H9 (cell line): ENCODE measurements around the gene MINDY4. TPM values are rescaled to one million over a fixed set of nuclear protein-coding genes. Genes with fewer than 3 reads are reported as not detected.

Experiments
- DNase-seq: peaks from one replicate; pipeline ENCODE4 v3.0.0-alpha.2; 2017
- H2AFZ ChIP-seq: one replicate; pipeline ENCODE4 v1.6.1; 2013; ENCODE audit warnings: mild to moderate bottlenecking, low read length, control low read depth, moderate library complexity
- H2AK5ac ChIP-seq: 2 replicates; pipeline ENCODE4 v1.6.1; 2013; ENCODE audit warnings: low read length, control low read depth, mixed read lengths; ENCODE audit not compliant: insufficient read length
- H2BK120ac ChIP-seq: one replicate; pipeline ENCODE4 v1.6.1; 2013; ENCODE audit warnings: low read depth, mild to moderate bottlenecking, low read length, control low read depth, inconsistent platforms; ENCODE audit not compliant: poor library complexity, severe bottlenecking
- H2BK12ac ChIP-seq: 2 replicates; pipeline ENCODE4 v1.6.1; 2013; ENCODE audit warnings: low read length, control low read depth, mixed read lengths, low read depth; ENCODE audit not compliant: insufficient read length
- H2BK15ac ChIP-seq: 2 replicates; pipeline ENCODE4 v1.6.1; 2013; ENCODE audit warnings: low read depth, low read length, control low read depth
- H2BK20ac ChIP-seq: one replicate; pipeline ENCODE4 v1.6.1; 2013; ENCODE audit warnings: low read depth, mild to moderate bottlenecking, low read length, control low read depth, inconsistent platforms; ENCODE audit not compliant: poor library complexity, severe bottlenecking
- H2BK5ac ChIP-seq: 2 replicates; pipeline ENCODE4 v1.6.1; 2013; ENCODE audit warnings: low read length, control low read depth, mixed read lengths; ENCODE audit not compliant: insufficient read length
- H3K14ac ChIP-seq: 2 replicates; pipeline ENCODE4 v1.6.1; 2013; ENCODE audit warnings: low read length, control low read depth; ENCODE audit not compliant: insufficient read depth
- H3K18ac ChIP-seq: 2 replicates; pipeline ENCODE4 v1.6.1; 2013; ENCODE audit warnings: low read depth, mild to moderate bottlenecking, mixed read lengths, low read length, control low read depth; ENCODE audit not compliant: insufficient read length
- H3K23ac ChIP-seq: 2 replicates; pipeline ENCODE4 v1.6.1; 2013; ENCODE audit warnings: low read length, control low read depth, mixed read lengths, low read depth; ENCODE audit not compliant: insufficient read length
- H3K23me2 ChIP-seq: 2 replicates; pipeline ENCODE4 v1.6.1; 2013; ENCODE audit warnings: low read depth, mild to moderate bottlenecking, mixed read lengths, low read length, control low read depth; ENCODE audit not compliant: insufficient read length, poor library complexity, severe bottlenecking
- H3K27ac ChIP-seq: 2 replicates; pipeline ENCODE4 v1.5.1; 2013; ENCODE audit warnings: low read length, control low read depth, mixed read lengths, low read depth; ENCODE audit not compliant: insufficient read length
- H3K27me3 ChIP-seq: 2 replicates; pipeline ENCODE4 v1.6.1; 2013; ENCODE audit warnings: low read length, control low read depth, inconsistent platforms; ENCODE audit not compliant: insufficient read depth
- H3K4ac ChIP-seq: 2 replicates; pipeline ENCODE4 v1.6.1; 2013; ENCODE audit warnings: low read depth, mild to moderate bottlenecking, control low read depth, inconsistent platforms, low read length, moderate library complexity
- H3K4me1 ChIP-seq: 2 replicates; pipeline ENCODE4 v1.6.1; 2013; ENCODE audit warnings: low read length, control low read depth, inconsistent platforms; ENCODE audit not compliant: insufficient read depth
- H3K4me2 ChIP-seq: 2 replicates; pipeline ENCODE4 v1.6.1; 2013; ENCODE audit warnings: low read length, control low read depth, mixed read lengths; ENCODE audit not compliant: insufficient read length, insufficient read depth
- H3K56ac ChIP-seq: 2 replicates; pipeline ENCODE4 v1.6.1; 2013; ENCODE audit warnings: low read depth, mild to moderate bottlenecking, mixed read lengths, low read length, control low read depth; ENCODE audit not compliant: insufficient read length
- H3K79me1 ChIP-seq: 2 replicates; pipeline ENCODE4 v1.6.1; 2013; ENCODE audit warnings: low read depth, mild to moderate bottlenecking, moderate library complexity, low read length, control low read depth, inconsistent platforms; ENCODE audit not compliant: insufficient read depth, poor library complexity, severe bottlenecking
- H3K79me2 ChIP-seq: 2 replicates; pipeline ENCODE4 v1.6.1; 2013; ENCODE audit warnings: low read length, control low read depth, inconsistent platforms; ENCODE audit not compliant: insufficient read depth
- H3K9ac ChIP-seq: 2 replicates; pipeline ENCODE4 v1.6.1; 2013; ENCODE audit warnings: low read length, control low read depth, mixed read lengths; ENCODE audit not compliant: insufficient read length; ENCODE audit errors: extremely low read depth
- H3K9me3 ChIP-seq: one replicate; pipeline ENCODE4 v1.6.1; 2013; ENCODE audit warnings: low read depth, low read length, inconsistent platforms; ENCODE audit not compliant: control insufficient read depth
- H3T11ph ChIP-seq: one replicate; pipeline ENCODE4 v1.6.1; 2013; ENCODE audit warnings: mild to moderate bottlenecking, low read length, control low read depth, inconsistent platforms
- H4K20me1 ChIP-seq: one replicate; pipeline ENCODE4 v1.6.1; 2013; ENCODE audit not compliant: control insufficient read depth, insufficient read length, insufficient read depth
- H4K5ac ChIP-seq: 2 replicates; pipeline ENCODE4 v1.6.1; 2013; ENCODE audit warnings: low read depth, mild to moderate bottlenecking, mixed read lengths, low read length, control low read depth; ENCODE audit not compliant: insufficient read length
- H4K8ac ChIP-seq: replicated peaks from 2 replicates; pipeline ENCODE4 v1.6.1; 2013; ENCODE audit warnings: low read length, control low read depth, mixed read lengths, low read depth; ENCODE audit not compliant: insufficient read length
- H4K91ac ChIP-seq: 2 replicates; pipeline ENCODE4 v1.6.1; 2013; ENCODE audit warnings: low read depth, mild to moderate bottlenecking, moderate library complexity, mixed read lengths, low read length, control low read depth; ENCODE audit not compliant: insufficient read length
- H3K27ac Mint-ChIP-seq, 3 experiments: 2 replicates in 2 of 3; 3 replicates in 1 of 3; pipeline ENCODE4 v1.8.0; 2020 to 2021; ENCODE audit warnings: mixed read lengths in 3 of 3, mild to moderate bottlenecking in 1 of 3, moderate library complexity in 1 of 3
- H3K27me3 Mint-ChIP-seq: 2 replicates; pipeline ENCODE4 v1.8.0; 2021; ENCODE audit warnings: low read depth, mild to moderate bottlenecking, moderate library complexity, mixed read lengths
- H3K36me3 Mint-ChIP-seq, 3 experiments: 2 replicates in 2 of 3; 3 replicates in 1 of 3; pipeline ENCODE4 v1.8.0; 2020 to 2021; ENCODE audit warnings: low read depth in 3 of 3, mixed read lengths in 3 of 3; ENCODE audit not compliant: insufficient read depth in 1 of 3
- H3K4me1 Mint-ChIP-seq, 2 experiments: 2 replicates each; pipeline ENCODE4 v1.8.0; 2020; ENCODE audit warnings: mixed read lengths in 2 of 2
- H3K4me3 Mint-ChIP-seq, 2 experiments: 2 replicates in 1 of 2; 3 replicates in 1 of 2; pipeline ENCODE4 v1.8.0; 2020 to 2021; ENCODE audit warnings: mild to moderate bottlenecking in 2 of 2, mixed read lengths in 2 of 2, moderate library complexity in 1 of 2
- H3K9me3 Mint-ChIP-seq, 2 experiments: 2 replicates in 1 of 2; 3 replicates in 1 of 2; pipeline ENCODE4 v1.8.0; 2020; ENCODE audit warnings: mild to moderate bottlenecking in 2 of 2, mixed read lengths in 2 of 2, moderate library complexity in 1 of 2
- CTCF ChIP-seq: fragments of 200-600 bp; sonication (generic); conservative IDR thresholded peaks from 3 replicates; pipeline ENCODE4 v1.8.0; 2021; ENCODE audit warnings: antibody characterized with exemption, mild to moderate bottlenecking
- WGBS: extraction: QIAGEN DNeasy Blood & Tissue Kit; methylation state at CpG from one replicate; pipeline ENCODE4 v1.1.7; 2013; ENCODE audit warnings: missing lambda C conversion rate, low lambda C conversion rate, mixed read lengths; ENCODE audit not compliant: insufficient read length; ENCODE audit errors: extremely low coverage; 5-methylcytosine and 5-hydroxymethylcytosine counted together
- total RNA-seq: library from RNA; stranded (reverse); gene quantifications from 2 replicates; pipeline ENCODE4 v1.2.1, GENCODE V29; 2021

MINDY4 gene
- total RNA-seq, 1 experiment from 2014 or later = 3.1 TPM

GRCh38 chr7:30873207-30873606 is 102.0 kb downstream of the MINDY4 start:
- Histone ChIP-seq H3K4me2 (no peak overlapping the region), H3K9ac (no peak overlapping the region), H2BK120ac (no peak overlapping the region), H2BK15ac (no peak overlapping the region), H4K20me1 (no peaks in the 10 kb centered on the region), H2BK20ac (no peak overlapping the region), H3K27me3 (no peaks in the 10 kb centered on the region), H3K79me1 (no peaks in the 10 kb centered on the region), H3K23me2 (no peaks in the 10 kb centered on the region), H3K23ac (no peak overlapping the region), H3K79me2 (no peaks in the 10 kb centered on the region), H3T11ph (no peak overlapping the region), H3K14ac (no peak overlapping the region), H2AK5ac (no peak overlapping the region), H4K8ac (no peak overlapping the region), H3K9me3 (no peaks in the 10 kb centered on the region), H3K4me1 (no peaks in the 10 kb centered on the region; the same call in 1 of the 2 replicates), H2AFZ (no peak overlapping the region), H3K27ac (no peak overlapping the region), H2BK12ac (no peak overlapping the region), H3K56ac (no peak overlapping the region), H4K5ac (no peak overlapping the region), H2BK5ac (no peak overlapping the region), H3K4ac (no peak overlapping the region), H4K91ac (no peak overlapping the region), H3K18ac (no peak overlapping the region)
- H3K9me3 Mint-ChIP-seq = peaks cover 0 to 3% of the 10 kb centered on the region in 2 experiments; a peak in 1 of 5 replicates
- H3K4me1 Mint-ChIP-seq = peaks cover 11 to 19% of the 10 kb centered on the region in 2 experiments
- peaks cover 0 to 11% (median 0%) of the 10 kb centered on the region in 3 experiments; a peak in 2 of 7 replicates for H3K36me3 Mint-ChIP-seq
- H3K27me3 Mint-ChIP-seq = peaks cover 10% of the 10 kb centered on the region
- TF ChIP-seq CTCF = no peak
- H3K4me3 Mint-ChIP-seq = no peak overlapping the region
- DNase-seq = no peak
- WGBS = no CpG with 5 or more reads among the region's 2 CpGs
- no peak overlapping the region for H3K27ac Mint-ChIP-seq
